TTC549 (cell line): ENCODE measurements around the gene PTGR1.

Source experiments
- FAIRE-seq: peaks from 2 replicates; lab custom pipeline; 2012; peaks lifted over from hg19 to GRCh38; lab: Jason Lieb, UNC

PTGR1 gene

DNA sequence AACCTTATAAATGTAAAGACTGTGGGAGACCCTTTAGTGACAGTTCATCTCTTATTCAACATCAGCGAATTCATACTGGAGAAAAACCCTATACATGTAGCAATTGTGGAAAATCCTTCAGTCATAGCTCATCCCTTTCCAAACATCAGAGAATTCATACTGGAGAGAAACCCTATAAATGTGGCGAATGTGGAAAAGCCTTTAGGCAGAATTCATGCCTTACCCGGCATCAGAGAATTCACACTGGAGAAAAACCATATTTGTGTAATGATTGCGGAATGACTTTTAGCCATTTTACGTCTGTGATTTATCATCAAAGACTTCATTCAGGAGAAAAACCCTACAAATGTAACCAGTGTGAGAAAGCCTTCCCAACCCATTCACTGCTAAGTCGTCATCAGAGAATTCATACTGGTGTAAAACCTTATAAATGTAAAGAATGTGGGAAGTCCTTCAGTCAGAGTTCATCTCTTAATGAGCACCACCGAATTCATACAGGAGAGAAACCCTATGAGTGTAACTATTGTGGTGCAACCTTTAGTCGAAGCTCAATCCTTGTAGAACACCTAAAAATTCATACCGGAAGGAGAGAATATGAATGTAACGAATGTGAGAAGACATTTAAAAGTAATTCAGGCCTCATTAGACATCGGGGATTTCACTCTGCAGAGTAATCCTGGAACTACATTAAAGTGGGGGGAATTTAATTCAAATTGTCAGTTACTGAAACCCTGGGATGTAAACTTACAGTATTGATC lies 56.8 kb downstream of the PTGR1 start:
- no peak for FAIRE-seq

DNA sequence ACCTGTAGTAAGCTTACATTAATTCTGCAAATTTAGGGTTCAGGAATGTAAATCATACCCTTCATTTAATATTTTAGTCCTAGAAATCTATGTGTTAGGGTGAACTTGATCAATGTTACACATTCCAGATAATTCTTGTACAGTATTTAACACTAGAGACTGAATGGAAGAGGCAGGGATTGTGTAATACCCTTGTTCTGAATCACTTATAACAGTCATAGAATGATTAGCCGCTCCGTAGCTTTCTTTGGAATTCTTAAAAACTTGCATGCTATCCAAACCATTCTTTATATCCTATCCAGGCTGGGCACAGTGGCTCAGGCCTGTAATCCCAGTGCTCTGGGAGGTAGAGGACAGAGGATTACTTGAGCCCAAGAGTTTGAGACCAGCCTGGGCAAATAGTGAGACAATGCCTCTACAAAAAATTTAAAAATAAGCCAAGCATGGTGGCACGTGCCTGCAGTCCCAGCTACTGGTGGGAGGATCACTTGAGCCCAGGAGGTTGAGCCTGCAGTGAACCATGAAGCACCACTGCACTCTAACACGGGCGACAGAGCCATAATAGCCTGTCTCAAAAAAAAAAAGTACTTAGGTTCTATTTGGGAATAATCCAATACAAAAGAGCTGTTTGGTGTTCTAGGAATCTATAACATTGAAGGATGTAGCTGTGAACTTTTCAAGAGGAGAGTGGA lies 66.2 kb downstream of the PTGR1 start:
- no peak for FAIRE-seq

DNA sequence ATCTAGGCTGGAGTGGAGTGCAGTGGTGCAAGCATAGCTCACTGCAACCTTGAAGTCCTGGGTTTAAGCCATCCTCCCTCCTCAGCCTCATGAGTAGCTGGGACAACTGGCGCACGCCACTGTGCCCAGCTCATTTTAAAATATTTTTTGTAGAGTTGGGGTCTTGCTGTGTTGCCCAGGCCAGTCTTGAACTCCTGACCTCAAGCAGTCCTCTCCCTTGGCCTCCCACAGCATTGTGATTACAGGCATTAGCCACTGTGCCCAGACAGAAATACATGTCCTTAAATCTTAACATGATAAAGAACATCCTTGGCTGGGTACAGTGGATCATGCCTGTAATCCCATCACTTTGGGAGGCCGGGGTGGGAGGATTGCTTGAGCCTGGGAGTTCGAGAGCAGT lies 67.7 kb downstream of the PTGR1 start:
- no peak for FAIRE-seq

- FAIRE-seq: no peak
These were observed 69.7 kb downstream of the PTGR1 start for GRCh38 chr9:111529787-111530186.

DNA sequence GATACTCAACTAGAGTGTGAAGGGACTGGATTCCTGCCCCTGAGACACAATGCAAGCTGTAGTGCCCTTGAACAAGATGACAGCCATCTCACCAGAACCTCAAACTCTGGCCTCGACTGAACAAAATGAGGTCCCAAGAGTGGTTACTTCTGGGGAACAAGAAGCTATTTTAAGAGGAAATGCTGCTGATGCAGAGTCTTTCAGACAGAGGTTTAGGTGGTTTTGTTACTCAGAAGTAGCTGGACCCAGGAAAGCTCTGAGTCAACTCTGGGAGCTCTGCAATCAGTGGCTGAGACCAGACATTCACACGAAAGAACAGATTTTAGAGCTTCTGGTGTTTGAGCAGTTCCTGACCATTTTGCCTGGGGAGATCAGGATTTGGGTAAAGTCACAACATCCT lies 72.1 kb downstream of the PTGR1 start:
- no peak for FAIRE-seq

- no peak for FAIRE-seq
These were observed 74.1 kb downstream of the PTGR1 start, which contains the start of gene ZNF483 for GRCh38 chr9:111525056-111525977. ZNF483 (plus strand) TSS chr9:111525179; CDS start chr9:111527396, 2,217 bp downstream.

- FAIRE-seq: no peak
These were observed 74.8 kb downstream of the PTGR1 start for GRCh38 chr9:111524731-111525055.

- no peak for FAIRE-seq
These were observed 83.4 kb downstream of the PTGR1 start for GRCh38 chr9:111516061-111516465.

DNA sequence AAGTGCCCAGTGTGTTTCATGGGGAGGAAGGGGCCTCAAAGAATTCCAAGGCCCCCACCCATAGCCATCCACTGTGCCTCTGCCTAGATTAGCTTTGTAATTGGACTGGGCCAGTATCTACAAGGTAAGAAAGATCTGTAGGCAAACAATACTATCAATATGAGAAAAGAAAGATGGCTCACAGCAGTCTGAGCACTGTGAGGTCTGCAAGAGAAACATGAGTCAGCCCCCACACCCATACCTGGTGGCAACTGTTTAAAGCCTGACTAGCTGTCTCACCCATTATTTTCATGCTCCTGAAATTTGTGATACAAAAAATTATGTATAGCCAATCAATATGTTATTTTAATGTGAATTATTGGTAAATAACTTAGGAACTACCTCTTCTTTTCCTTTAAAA lies 84.5 kb downstream of the PTGR1 start:
- no peak for FAIRE-seq
